PC-9 (cell line): ENCODE measurements around the gene CDC42BPB.

Experiments used
- EZH2 ChIP-seq: fragments of 200-600 bp; sonication (generic); IDR thresholded peaks from 2 replicates; pipeline ENCODE4 v1.8.0; 2017; ENCODE audit warnings: antibody characterized with exemption, low read depth
- TF ChIP-seq, protein P1 (sequence below): fragments of 200-600 bp; sonication (generic); conservative IDR thresholded peaks from 2 replicates; pipeline ENCODE4 v1.6.1; 2017; ENCODE audit warnings: mixed run types, antibody characterized with exemption, mild to moderate bottlenecking, moderate library complexity

- TF ChIP-seq, protein P1, sequence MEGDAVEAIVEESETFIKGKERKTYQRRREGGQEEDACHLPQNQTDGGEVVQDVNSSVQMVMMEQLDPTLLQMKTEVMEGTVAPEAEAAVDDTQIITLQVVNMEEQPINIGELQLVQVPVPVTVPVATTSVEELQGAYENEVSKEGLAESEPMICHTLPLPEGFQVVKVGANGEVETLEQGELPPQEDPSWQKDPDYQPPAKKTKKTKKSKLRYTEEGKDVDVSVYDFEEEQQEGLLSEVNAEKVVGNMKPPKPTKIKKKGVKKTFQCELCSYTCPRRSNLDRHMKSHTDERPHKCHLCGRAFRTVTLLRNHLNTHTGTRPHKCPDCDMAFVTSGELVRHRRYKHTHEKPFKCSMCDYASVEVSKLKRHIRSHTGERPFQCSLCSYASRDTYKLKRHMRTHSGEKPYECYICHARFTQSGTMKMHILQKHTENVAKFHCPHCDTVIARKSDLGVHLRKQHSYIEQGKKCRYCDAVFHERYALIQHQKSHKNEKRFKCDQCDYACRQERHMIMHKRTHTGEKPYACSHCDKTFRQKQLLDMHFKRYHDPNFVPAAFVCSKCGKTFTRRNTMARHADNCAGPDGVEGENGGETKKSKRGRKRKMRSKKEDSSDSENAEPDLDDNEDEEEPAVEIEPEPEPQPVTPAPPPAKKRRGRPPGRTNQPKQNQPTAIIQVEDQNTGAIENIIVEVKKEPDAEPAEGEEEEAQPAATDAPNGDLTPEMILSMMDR = no peak
- TF ChIP-seq EZH2 = no peak
Measured at GRCh38 chr14:102911541-102911951, 145.8 kb downstream of the CDC42BPB start.
